OCI-LY1 (cell line): Measurements from ENCODE around the gene PALD1.

Experiments
- EZH2 ChIP-seq: fragments of 200-600 bp; sonication (generic), shearing (Covaris generic); IDR thresholded peaks from 2 replicates; pipeline ENCODE4 v1.8.0; 2017; ENCODE audit warnings: borderline replicate concordance, mixed run types, mild to moderate bottlenecking, antibody characterized with exemption, low read length, moderate library complexity, mixed read lengths
- TF ChIP-seq, protein P1 (sequence below): fragments of 200-600 bp; sonication (generic), shearing (Covaris generic); IDR thresholded peaks from 2 replicates; pipeline ENCODE4 v1.5.1; 2017; ENCODE audit warnings: mild to moderate bottlenecking, antibody characterized with exemption, low read length, moderate library complexity, mixed read lengths

DNA sequence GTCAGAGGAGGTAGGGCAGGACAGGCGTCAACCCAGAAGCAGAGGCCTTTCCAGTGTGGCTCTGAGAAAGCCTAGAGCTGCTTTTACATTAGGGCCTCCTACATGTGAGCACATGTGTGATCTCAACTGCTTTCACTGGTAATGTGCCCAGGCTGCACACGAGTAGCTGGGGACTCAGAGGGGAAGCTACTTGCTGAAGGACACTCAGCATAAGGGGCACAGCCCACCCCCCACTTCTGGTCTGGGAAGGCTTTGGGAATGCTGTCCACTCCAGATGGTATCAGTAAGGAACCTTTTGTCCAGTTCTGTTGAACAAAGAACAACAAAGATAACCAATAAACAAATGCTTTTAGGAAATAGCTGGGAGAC is 105.1 kb downstream of the PALD1 start:
- no peak for TF ChIP-seq EZH2
- TF ChIP-seq, protein P1, sequence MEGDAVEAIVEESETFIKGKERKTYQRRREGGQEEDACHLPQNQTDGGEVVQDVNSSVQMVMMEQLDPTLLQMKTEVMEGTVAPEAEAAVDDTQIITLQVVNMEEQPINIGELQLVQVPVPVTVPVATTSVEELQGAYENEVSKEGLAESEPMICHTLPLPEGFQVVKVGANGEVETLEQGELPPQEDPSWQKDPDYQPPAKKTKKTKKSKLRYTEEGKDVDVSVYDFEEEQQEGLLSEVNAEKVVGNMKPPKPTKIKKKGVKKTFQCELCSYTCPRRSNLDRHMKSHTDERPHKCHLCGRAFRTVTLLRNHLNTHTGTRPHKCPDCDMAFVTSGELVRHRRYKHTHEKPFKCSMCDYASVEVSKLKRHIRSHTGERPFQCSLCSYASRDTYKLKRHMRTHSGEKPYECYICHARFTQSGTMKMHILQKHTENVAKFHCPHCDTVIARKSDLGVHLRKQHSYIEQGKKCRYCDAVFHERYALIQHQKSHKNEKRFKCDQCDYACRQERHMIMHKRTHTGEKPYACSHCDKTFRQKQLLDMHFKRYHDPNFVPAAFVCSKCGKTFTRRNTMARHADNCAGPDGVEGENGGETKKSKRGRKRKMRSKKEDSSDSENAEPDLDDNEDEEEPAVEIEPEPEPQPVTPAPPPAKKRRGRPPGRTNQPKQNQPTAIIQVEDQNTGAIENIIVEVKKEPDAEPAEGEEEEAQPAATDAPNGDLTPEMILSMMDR: no peak
